ENCODE results near the gene CCDC142.

Gene CCDC142

GRCh38 chr2:74513605-74514367 lies 31.0 kb upstream of the CCDC142 start:
- DNase-seq, result no peak

- DNase-seq, result no peak
Measured at GRCh38 chr2:74512744-74513604, 30.2 kb upstream of the CCDC142 start.

GRCh38 chr2:74511104-74511989 lies 28.5 kb upstream of the CCDC142 start:
- DNase-seq, result no peak

GRCh38 chr2:74510272-74510671 lies 27.5 kb upstream of the CCDC142 start:
- DNase-seq, result no peak

GRCh38 chr2:74507926-74508520 lies 25.2 kb upstream of the CCDC142 start:
- no peak for DNase-seq

GRCh38 chr2:74507145-74507925 lies 24.5 kb upstream of the CCDC142 start, which contains the start of gene PCGF1:
Gene PCGF1 (minus strand): TSS chr2:74507695. CDS start chr2:74507668, 27 bp downstream.
- peak; percentile 96 for DNase-seq

GRCh38 chr2:74505448-74506246 lies 22.8 kb upstream of the CCDC142 start:
- DNase-seq, result no peak

GRCh38 chr2:74504591-74504990 lies 21.8 kb upstream of the CCDC142 start:
- DNase-seq, result no peak

- no peak for DNase-seq
Measured at GRCh38 chr2:74503506-74504475, 21.0 kb upstream of the CCDC142 start.

- DNase-seq, result no peak
Measured at GRCh38 chr2:74502720-74503505, 20.1 kb upstream of the CCDC142 start.

- DNase-seq, result no peak
Measured at GRCh38 chr2:74502147-74502719, 19.4 kb upstream of the CCDC142 start.

- DNase-seq, result no peak
Measured at GRCh38 chr2:74501335-74502071, 18.7 kb upstream of the CCDC142 start.

- no peak for DNase-seq
Measured at GRCh38 chr2:74500578-74500946, 17.8 kb upstream of the CCDC142 start.

- no peak for DNase-seq
Measured at GRCh38 chr2:74499940-74500577, 17.3 kb upstream of the CCDC142 start.

- no peak for DNase-seq
Measured at GRCh38 chr2:74499267-74499939, 16.6 kb upstream of the CCDC142 start, which contains the start of gene LBX2. Gene LBX2 (minus strand): TSS chr2:74499603. CDS start chr2:74499537, 66 bp downstream.

GRCh38 chr2:74498500-74499266 lies 15.9 kb upstream of the CCDC142 start:
- DNase-seq, result no peak
